Kidney (tissue), 14 donors: ENCODE data around the gene MAP2K3. TPM values are rescaled to one million over a fixed set of nuclear protein-coding genes. Genes with fewer than 3 reads are reported as not detected.
A peak's percentile ranks its signal among the peaks of the same experiment; 100 is the strongest.

Experiments
- DNase-seq, 5 donors: peaks; one replicate each; pipeline ENCODE4 v3.0.0-alpha.2; 2013 to 2020
- FAIRE-seq: peaks from 2 replicates; lab custom pipeline; 2012; peaks lifted over from hg19 to GRCh38; lab: Jason Lieb, UNC
- H3K27ac ChIP-seq, 2 donors: one replicate each; pipeline ENCODE4 v1.7.0; 2013; ENCODE audit warnings: low read depth in 2 of 2, low read length in 2 of 2, inconsistent platforms in 1 of 2
- H3K27me3 ChIP-seq: one replicate; pipeline ENCODE4 v1.7.1; 2013; ENCODE audit warnings: low read length, inconsistent platforms; ENCODE audit not compliant: control insufficient read depth, insufficient read depth
- H3K36me3 ChIP-seq, 3 donors: one replicate each; pipeline versions ENCODE4 v1.7.0 to v1.7.1; 2013; ENCODE audit warnings: low read length in 3 of 3, control low read depth in 1 of 3, inconsistent platforms in 1 of 3; ENCODE audit not compliant: insufficient read depth in 3 of 3, control insufficient read depth in 2 of 3
- H3K4me1 ChIP-seq, 3 donors: one replicate each; pipeline versions ENCODE4 v1.7.0 to v1.7.1; 2013; ENCODE audit warnings: low read length in 3 of 3, inconsistent platforms in 1 of 3, low read depth in 1 of 3; ENCODE audit not compliant: control insufficient read depth in 2 of 3, insufficient read depth in 2 of 3
- H3K4me3 ChIP-seq, 3 donors: one replicate each; pipeline versions ENCODE4 v1.7.0 to v1.8.1; 2013; ENCODE audit warnings: low read length in 3 of 3, control low read depth in 1 of 3, inconsistent platforms in 1 of 3
- H3K9ac ChIP-seq, 3 donors: one replicate each; pipeline versions ENCODE4 v1.7.0 to v1.7.1; 2013; ENCODE audit warnings: low read length in 3 of 3, control low read depth in 1 of 3, inconsistent platforms in 1 of 3
- H3K9me3 ChIP-seq, 3 donors: one replicate each; pipeline versions ENCODE4 v1.7.0 to v1.7.1; 2013; ENCODE audit warnings: low read length in 3 of 3, control low read depth in 1 of 3, inconsistent platforms in 1 of 3; ENCODE audit not compliant: control insufficient read depth in 2 of 3, insufficient read depth in 1 of 3
- intact Hi-C: fragments of 100-400 bp; cut with DNase I; formaldehyde crosslinking; loops from one replicate; pipeline ENCODE4 v1.11.1; 2022
- polyA plus RNA-seq: library from polyadenylated mRNA; stranded (reverse); fragments of 350-450 nt; fragmentation: Illumina TruSeq; extraction: RNeasy Lipid Tissue Mini Kit (QIAGEN cat#74804); gene quantifications from one replicate; pipeline ENCODE4 v1.2.3, GENCODE V29; 2014; ENCODE audit warnings: low read depth, low replicate concordance; ENCODE audit not compliant: insufficient read depth
- total RNA-seq: library from RNA; stranded (reverse); fragmentation: NEBNext Ultra II Directional; extraction: Animal tissue kit (Norgen Biotek cat#: 25700); gene quantifications from one replicate; pipeline ENCODE4 v1.2.1, GENCODE V29; 2021
- TF ChIP-seq, protein P1 (sequence below): IDR thresholded peaks from 3 replicates; pipeline ENCODE4 v1.5.1; 2012; ENCODE audit warnings: mild to moderate bottlenecking, moderate library complexity, borderline replicate concordance; ENCODE audit not compliant: insufficient read depth; ENCODE audit errors: extremely low read depth
- donor health status: control.
- donor health status: control.
- donor health status: control.
- donor health status: control.
- donor health status: control.
- donor health status: DM: yes; HTN: yes; CAD: no.
- donor health status: Normal renal cell carcinoma (clear cell type).

The MAP2K3 gene
- total and polyA plus RNA-seq, 2 donors from 2014 or later, result 40.1 to 44.0 TPM

DNA sequence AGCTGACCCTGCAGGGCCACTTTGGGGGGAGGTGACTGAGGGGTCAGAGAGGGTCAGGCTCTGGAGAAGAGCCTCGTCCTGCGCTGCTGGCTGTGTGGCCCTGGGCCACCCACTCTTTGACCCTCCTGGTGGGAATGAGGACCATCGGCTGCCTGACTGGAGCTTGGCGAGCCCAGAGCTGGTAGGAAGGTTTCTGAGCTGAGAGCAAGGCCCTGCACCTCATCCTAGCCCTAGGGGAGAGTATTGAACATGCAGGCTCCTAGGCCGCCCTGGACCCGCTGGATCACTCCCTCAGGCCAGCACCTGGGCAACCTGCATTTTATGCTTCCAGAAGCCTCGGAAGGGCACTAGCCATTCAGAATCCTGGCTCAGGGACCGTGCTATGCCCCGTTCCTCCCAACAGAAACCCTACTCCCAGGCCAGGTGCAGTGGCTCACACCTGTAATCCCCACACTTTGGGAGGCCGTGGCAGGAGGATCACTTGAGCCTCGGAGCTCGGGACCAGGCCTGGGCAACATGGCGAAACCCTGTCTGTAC is 14.5 kb downstream of the MAP2K3 start:
- TF ChIP-seq, protein P1, sequence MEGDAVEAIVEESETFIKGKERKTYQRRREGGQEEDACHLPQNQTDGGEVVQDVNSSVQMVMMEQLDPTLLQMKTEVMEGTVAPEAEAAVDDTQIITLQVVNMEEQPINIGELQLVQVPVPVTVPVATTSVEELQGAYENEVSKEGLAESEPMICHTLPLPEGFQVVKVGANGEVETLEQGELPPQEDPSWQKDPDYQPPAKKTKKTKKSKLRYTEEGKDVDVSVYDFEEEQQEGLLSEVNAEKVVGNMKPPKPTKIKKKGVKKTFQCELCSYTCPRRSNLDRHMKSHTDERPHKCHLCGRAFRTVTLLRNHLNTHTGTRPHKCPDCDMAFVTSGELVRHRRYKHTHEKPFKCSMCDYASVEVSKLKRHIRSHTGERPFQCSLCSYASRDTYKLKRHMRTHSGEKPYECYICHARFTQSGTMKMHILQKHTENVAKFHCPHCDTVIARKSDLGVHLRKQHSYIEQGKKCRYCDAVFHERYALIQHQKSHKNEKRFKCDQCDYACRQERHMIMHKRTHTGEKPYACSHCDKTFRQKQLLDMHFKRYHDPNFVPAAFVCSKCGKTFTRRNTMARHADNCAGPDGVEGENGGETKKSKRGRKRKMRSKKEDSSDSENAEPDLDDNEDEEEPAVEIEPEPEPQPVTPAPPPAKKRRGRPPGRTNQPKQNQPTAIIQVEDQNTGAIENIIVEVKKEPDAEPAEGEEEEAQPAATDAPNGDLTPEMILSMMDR, result no peak
- FAIRE-seq, result no peak
- Histone ChIP-seq H3K9me3 (no peaks in the 10 kb centered on the region), H3K4me3 (no peak overlapping the region), H3K9ac (no peak overlapping the region), H3K4me1 (peaks cover 0 to 19% (median 15%) of the 10 kb centered on the region in 3 donors), H3K27me3 (no peaks in the 10 kb centered on the region), H3K36me3 (peaks cover 0 to 45% (median 32%) of the 10 kb centered on the region in 3 donors), H3K27ac (no peak overlapping the region)
- DNase-seq, result peak in 1 of 5 donors; percentile 66
- intact Hi-C loops, result no loop called here

DNA sequence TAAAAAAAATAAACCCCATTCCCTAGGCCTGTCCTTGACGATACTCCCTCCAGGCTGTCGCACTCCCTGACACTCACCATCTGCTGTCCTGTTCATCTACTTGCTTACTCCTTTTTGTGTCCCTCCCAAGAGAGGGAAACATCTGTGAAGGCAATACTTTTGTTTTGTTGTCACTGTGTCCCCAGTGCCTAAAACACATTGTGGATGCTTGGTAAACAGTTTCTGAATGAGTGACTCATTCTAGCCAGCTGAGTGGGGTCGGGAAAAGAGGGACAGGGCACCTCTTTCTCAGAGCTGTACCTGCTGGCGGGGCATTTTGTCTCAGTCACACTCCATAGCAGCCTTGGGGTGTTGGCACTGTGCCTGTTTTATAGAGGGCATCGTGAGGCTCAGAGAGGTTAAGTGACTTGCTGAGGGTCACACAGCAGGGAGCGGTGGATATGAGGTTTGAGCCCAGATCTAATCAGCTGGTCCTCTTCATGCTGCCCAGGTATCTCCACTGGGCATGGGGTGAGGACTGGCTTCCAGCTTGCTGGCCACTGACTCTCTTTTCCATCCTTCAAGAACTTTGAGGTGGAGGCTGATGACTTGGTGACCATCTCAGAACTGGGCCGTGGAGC is 15.6 kb downstream of the MAP2K3 start:
- TF ChIP-seq, protein P1, result no peak
- FAIRE-seq, result no peak
- no peak for DNase-seq
- Histone ChIP-seq H3K4me3 (no peak overlapping the region), H3K4me1 (peaks cover 0 to 12% (median 9%) of the 10 kb centered on the region in 3 donors), H3K27ac (no peak overlapping the region), H3K9me3 (no peaks in the 10 kb centered on the region), H3K9ac (no peak overlapping the region), H3K36me3 (peaks cover 0 to 45% (median 34%) of the 10 kb centered on the region in 3 donors), H3K27me3 (no peaks in the 10 kb centered on the region)
- intact Hi-C loops, result no loop called here

GRCh38 chr17:21300601-21301571 is 16.4 kb downstream of the MAP2K3 start:
- H3K36me3 ChIP-seq, result peaks cover 0 to 45% (median 34%) of the 10 kb centered on the region in 3 donors
- intact Hi-C loops, result no loop called here

More at GRCh38 chr17:21300601-21301571, 16.4 kb downstream of the MAP2K3 start:
- H3K27me3 ChIP-seq, result no peaks in the 10 kb centered on the region
- DNase-seq (peak in 1 of 5 donors; percentile 70), FAIRE-seq (no peak)
- TF ChIP-seq, protein P1, result no peak
- H3K9ac ChIP-seq, result no peak overlapping the region
- H3K4me3 ChIP-seq, result no peak overlapping the region
- no peak overlapping the region for H3K27ac ChIP-seq
- H3K4me1 ChIP-seq, result peaks cover 0 to 9% (median 6%) of the 10 kb centered on the region in 3 donors
- H3K9me3 ChIP-seq, result no peaks in the 10 kb centered on the region
